Stimulated activated CD8-positive, alpha-beta memory T cell treated with anti-CD3 and anti-CD28 coated beads, Interleukin-4, amount 100 ng/mL, for 1 hour (primary cell): ENCODE data around the gene HYLS1.

ENCODE experiments used
- DNase-seq, 2 donors: peaks; one replicate each; pipeline ENCODE4 v3.0.0-alpha.2; 2020; ENCODE audit warnings: low read depth in 2 of 2, low spot score in 1 of 2

HYLS1 gene

GRCh38 chr11:125948278-125949051, 61.0 kb downstream of the HYLS1 start:
- no peak for DNase-seq

- no peak for DNase-seq
Observed at GRCh38 chr11:125949271-125950177, 62.1 kb downstream of the HYLS1 start.

GRCh38 chr11:125950178-125950490, 62.7 kb downstream of the HYLS1 start:
- DNase-seq = no peak
